ACHN (cell line): ENCODE measurements around the gene HES3.

Source experiments
- DNase-seq: peaks from one replicate; pipeline ENCODE4 v3.0.0-alpha.2; 2015
- in situ Hi-C: cut with HindIII; loops from 2 replicates; pipeline ENCODE4 v1.10.0; 2017; ENCODE audit warnings: low sequenced_read_pairs, low pct_ligation_motif_present, low pct_unique_long_range_greater_than_20kb

HES3 gene

GRCh38 chr1:6241887-6242740 lies 1.9 kb upstream of the HES3 start:
- no peak for DNase-seq
- in situ Hi-C loops: no loop called here

- DNase-seq: no peak
- in situ Hi-C loops: no loop called here
Measured at GRCh38 chr1:6243053-6243834, 735 bp upstream of the HES3 start.

- in situ Hi-C loops: no loop called here
- no peak for DNase-seq
Measured at GRCh38 chr1:6244401-6245049, 546 bp downstream of the HES3 start.

- in situ Hi-C loops: no loop called here
- DNase-seq: peak; percentile 82
Measured at GRCh38 chr1:6245086-6245868, 1.3 kb downstream of the HES3 start.

GRCh38 chr1:6245869-6246496 lies 2.0 kb downstream of the HES3 start:
- in situ Hi-C loops: no loop called here
- no peak for DNase-seq

GRCh38 chr1:6246497-6247467 lies 2.8 kb downstream of the HES3 start:
- peak; percentile 59 for DNase-seq
- in situ Hi-C loops: no loop called here

GRCh38 chr1:6247651-6248050 lies 3.7 kb downstream of the HES3 start:
- in situ Hi-C loops: no loop called here
- no peak for DNase-seq

GRCh38 chr1:6248161-6248776 lies 4.3 kb downstream of the HES3 start:
- DNase-seq: no peak
- in situ Hi-C loops: no loop called here

- in situ Hi-C loops: no loop called here
- no peak for DNase-seq
Measured at GRCh38 chr1:6248932-6249738, 5.2 kb downstream of the HES3 start.

GRCh38 chr1:6249739-6250689 lies 6.0 kb downstream of the HES3 start:
- DNase-seq: no peak
- in situ Hi-C loops: no loop called here

GRCh38 chr1:6251233-6251632 lies 7.3 kb downstream of the HES3 start:
- no peak for DNase-seq
- in situ Hi-C loops: no loop called here

- DNase-seq: no peak
- in situ Hi-C loops: no loop called here
Measured at GRCh38 chr1:6251681-6252373, 7.8 kb downstream of the HES3 start.

- in situ Hi-C loops: no loop called here
- no peak for DNase-seq
Measured at GRCh38 chr1:6252374-6252710, 8.4 kb downstream of the HES3 start.

GRCh38 chr1:6253380-6253779 lies 9.4 kb downstream of the HES3 start:
- in situ Hi-C loops: no loop called here
- no peak for DNase-seq

GRCh38 chr1:6254691-6255090 lies 10.7 kb downstream of the HES3 start:
- no peak for DNase-seq
- in situ Hi-C loops: no loop called here
